B cell (primary cell): ENCODE measurements around the gene COBL. TPM values are rescaled to one million over a fixed set of nuclear protein-coding genes. Genes with fewer than 3 reads are reported as not detected.

Source experiments
- ATAC-seq: fragments of 200-7000 bp; cut with Tn5 transposase; one replicate; pipeline ENCODE4 v1.10.0; 2021; ENCODE audit warnings: low read depth, mild to moderate bottlenecking, moderate number of reproducible peaks, moderate library complexity
- CTCF ChIA-PET: fragments of 350-600 bp; sonication (Branson Sonifier 250); formaldehyde crosslinking; loops from one replicate; lab custom pipeline; 2021; ENCODE audit warnings: antibody characterized with exemption, inconsistent platforms; lab: Charles Lee
- POLR2A ChIA-PET: fragments of 350-600 bp; sonication (Branson Sonifier 250); formaldehyde crosslinking; loops from one replicate; lab custom pipeline; 2021; ENCODE audit warnings: antibody characterized with exemption; lab: Charles Lee
- DNase-seq: peaks from one replicate; pipeline ENCODE4 v3.0.0; 2013
- H2AFZ ChIP-seq: 2 replicates; pipeline ENCODE4 v1.6.1; 2012; ENCODE audit warnings: mild to moderate bottlenecking, low read depth, low read length; ENCODE audit not compliant: insufficient read depth, poor library complexity, severe bottlenecking
- H3K27ac ChIP-seq, 2 donors: 1 replicate in 1 of 2; 2 replicates in 1 of 2; pipeline ENCODE4 v1.5.1; 2012 to 2013; ENCODE audit warnings: low read length in 2 of 2, mild to moderate bottlenecking in 2 of 2, moderate library complexity in 1 of 2
- H3K27me3 ChIP-seq, 4 experiments: fragments of 200-600 bp in 1 of 4; sonication (generic) in 1 of 4; replicated peaks in 1 of 4; 1 replicate in 2 of 4; 2 replicates in 2 of 4; pipeline versions ENCODE4 v1.6.1 to v1.7.0; 2013 to 2016; ENCODE audit warnings: low read length in 3 of 4, mild to moderate bottlenecking in 2 of 4, mixed read lengths in 1 of 4, moderate library complexity in 1 of 4; ENCODE audit not compliant: insufficient read depth in 4 of 4, control insufficient read depth in 3 of 4; ENCODE audit errors: control extremely low read depth in 1 of 4
- H3K36me3 ChIP-seq, 2 experiments: replicated peaks in 1 of 2; 1 replicate in 1 of 2; 2 replicates in 1 of 2; pipeline versions ENCODE4 v1.6.1 to v1.7.1; 2013; ENCODE audit warnings: low read length in 1 of 2; ENCODE audit not compliant: insufficient read depth in 2 of 2, control insufficient read depth in 1 of 2; ENCODE audit errors: control extremely low read depth in 1 of 2, extremely low read depth in 1 of 2
- H3K4me1 ChIP-seq, 2 donors: fragments of 200-600 bp in 1 of 2; sonication (generic) in 1 of 2; 1 replicate in 1 of 2; 2 replicates in 1 of 2; pipeline versions ENCODE4 v1.5.1 to v1.6.1; 2013 to 2017; ENCODE audit warnings: low read length in 2 of 2; ENCODE audit not compliant: control insufficient read depth in 2 of 2, insufficient read depth in 2 of 2
- H3K4me2 ChIP-seq: replicated peaks from 2 replicates; pipeline ENCODE3; 2012; ENCODE audit warnings: mild to moderate bottlenecking, low read depth, low read length; ENCODE audit not compliant: poor library complexity, severe bottlenecking
- H3K4me3 ChIP-seq, 5 experiments: fragments of 200-600 bp in 1 of 5; sonication (generic) in 1 of 5; 1 replicate in 3 of 5; 2 replicates in 2 of 5; pipeline versions ENCODE4 v1.5.1 to v1.7.0; 2011 to 2016; ENCODE audit warnings: low read length in 4 of 5, mild to moderate bottlenecking in 4 of 5, low read depth in 2 of 5, control low read depth in 1 of 5, moderate library complexity in 1 of 5; ENCODE audit not compliant: insufficient read depth in 1 of 5; ENCODE audit errors: control extremely low read depth in 1 of 5, extremely low read depth in 1 of 5
- H3K79me2 ChIP-seq: fragments of 200-600 bp; sonication (generic); one replicate; pipeline ENCODE4 v1.6.0; 2016; ENCODE audit warnings: low read length; ENCODE audit not compliant: control insufficient read depth, insufficient read depth
- H3K9ac ChIP-seq: fragments of 200-600 bp; sonication (generic); 2 replicates; pipeline ENCODE4 v1.6.1; 2017; ENCODE audit warnings: mild to moderate bottlenecking, low read length, moderate library complexity
- H3K9me3 ChIP-seq, 3 donors: one replicate each; pipeline versions ENCODE4 v1.6.1 to v1.7.1; 2013; ENCODE audit warnings: low read length in 2 of 3; ENCODE audit not compliant: control insufficient read depth in 2 of 3, insufficient read depth in 1 of 3; ENCODE audit errors: control extremely low read depth in 1 of 3
- H4K20me1 ChIP-seq: 2 replicates; pipeline ENCODE4 v1.6.0; 2012; ENCODE audit warnings: mild to moderate bottlenecking, low read length; ENCODE audit not compliant: insufficient read depth, control insufficient read depth, poor library complexity, severe bottlenecking
- H3K27ac Mint-ChIP-seq: one replicate; pipeline ENCODE4 v1.8.0; 2021; ENCODE audit warnings: mixed read lengths
- H3K27me3 Mint-ChIP-seq: one replicate; pipeline ENCODE4 v1.8.0; 2021; ENCODE audit warnings: mixed read lengths
- H3K4me1 Mint-ChIP-seq: one replicate; pipeline ENCODE4 v1.8.0; 2021; ENCODE audit warnings: mixed read lengths
- H3K4me3 Mint-ChIP-seq: one replicate; pipeline ENCODE4 v1.8.0; 2021; ENCODE audit warnings: mixed read lengths
- H3K9me3 Mint-ChIP-seq: one replicate; pipeline ENCODE4 v1.8.0; 2022; ENCODE audit warnings: mixed read lengths; ENCODE audit not compliant: insufficient read depth
- CTCF ChIP-seq: fragments of 200-600 bp; IDR thresholded peaks from one replicate; pipeline ENCODE4 v1.8.0; 2022; ENCODE audit warnings: antibody characterized with exemption, mild to moderate bottlenecking
- EZH2 ChIP-seq: IDR thresholded peaks from 2 replicates; pipeline ENCODE4 v1.6.1; 2012; ENCODE audit warnings: borderline replicate concordance, low read depth, mild to moderate bottlenecking, moderate library complexity, low read length; ENCODE audit not compliant: insufficient read depth, poor library complexity, severe bottlenecking
- WGBS: methylation state at CpG from one replicate; pipeline ENCODE4 v1.1.5; 2013; ENCODE audit warnings: missing lambda C conversion rate; ENCODE audit not compliant: insufficient coverage; 5-methylcytosine and 5-hydroxymethylcytosine counted together
- intact Hi-C: fragments of 100-400 bp; cut with micrococcal nuclease; formaldehyde crosslinking; loops from one replicate; pipeline ENCODE4 v1.10.0; 2022
- polyA plus RNA-seq: library from polyadenylated mRNA; depleted of rRNA; stranded (reverse); fragments of >200 nt; gene quantifications from 2 replicates; pipeline ENCODE4 v1.2.3, GENCODE V29; 2012
- total RNA-seq, 2 donors: library from RNA; stranded (reverse); fragments of 120-200 nt in 1 of 2; gene quantifications; 1 replicate in 1 of 2; 2 replicates in 1 of 2; pipeline versions ENCODE4 v1.2.3 to v1.2.4, GENCODE V29; 2013 to 2022

COBL gene
- total and polyA plus RNA-seq, 2 donors (not counting 1 experiment from before 2014, with no cell fraction given): not detected

GRCh38 chr7:51175992-51176388 lies 140.6 kb downstream of the COBL start:
- H4K20me1 ChIP-seq: no peaks in the 10 kb centered on the region
- Mint-ChIP-seq H3K4me1 (no peaks in the 10 kb centered on the region), H3K27me3 (peaks cover 4% of the 10 kb centered on the region), H3K27ac (no peak overlapping the region), H3K4me3 (no peak overlapping the region), H3K9me3 (no peaks in the 10 kb centered on the region)
- no peak overlapping the region for H3K4me2 ChIP-seq
- intact Hi-C loops: no loop called here
- no peak overlapping the region for H2AFZ ChIP-seq
- no peaks in the 10 kb centered on the region for H3K9me3 ChIP-seq
- H3K36me3 ChIP-seq: no peaks in the 10 kb centered on the region
- 58% methylated on average over 3 of the region's 3 CpGs for WGBS
- TF ChIP-seq CTCF: no peak
- no peak for TF ChIP-seq EZH2
- H3K27ac ChIP-seq: no peak overlapping the region
- H3K9ac ChIP-seq: no peak overlapping the region
- H3K4me1 ChIP-seq: no peaks in the 10 kb centered on the region
- DNase-seq (no peak), ATAC-seq (no peak)
- POLR2A ChIA-PET: no interaction called here
- H3K79me2 ChIP-seq: no peaks in the 10 kb centered on the region
- CTCF ChIA-PET: interaction anchor here (1.2 to 1.6 kb wide), 2 partner anchors 13 to 15 kb away, joined by 4 to 10 read pairs; no protein-coding TSS in a partner anchor
- H3K4me3 ChIP-seq: no peak overlapping the region
- no peaks in the 10 kb centered on the region for H3K27me3 ChIP-seq

GRCh38 chr7:51175316-51175991 lies 141.2 kb downstream of the COBL start:
- Mint-ChIP-seq H3K27me3 (peaks cover 2% of the 10 kb centered on the region), H3K4me3 (no peak overlapping the region), H3K9me3 (no peaks in the 10 kb centered on the region), H3K4me1 (no peaks in the 10 kb centered on the region), H3K27ac (no peak overlapping the region)
- POLR2A ChIA-PET: no interaction called here
- Histone ChIP-seq H3K4me3 (no peak overlapping the region), H2AFZ (no peak overlapping the region), H4K20me1 (no peaks in the 10 kb centered on the region), H3K27ac (no peak overlapping the region), H3K36me3 (no peaks in the 10 kb centered on the region), H3K79me2 (no peaks in the 10 kb centered on the region), H3K4me1 (no peaks in the 10 kb centered on the region), H3K9me3 (no peaks in the 10 kb centered on the region), H3K4me2 (no peak overlapping the region), H3K9ac (no peak overlapping the region), H3K27me3 (no peaks in the 10 kb centered on the region)
- CTCF ChIA-PET: interaction anchor here (1.6 to 1.9 kb wide), 2 partner anchors 12 to 15 kb away, joined by 8 to 10 read pairs; no protein-coding TSS in a partner anchor
- intact Hi-C loops: no loop called here
- WGBS: 32% methylated on average over 2 of the region's 6 CpGs
- ATAC-seq: no peak
- no peak for TF ChIP-seq EZH2
- TF ChIP-seq CTCF: no peak
- no peak for DNase-seq
